H1 (cell line): ENCODE data around the gene TEDDM1. TPM values are rescaled to one million over a fixed set of nuclear protein-coding genes. Genes with fewer than 3 reads are reported as not detected.

ENCODE experiments used
- CTCF ChIA-PET: fragments of 300-600 bp; sonication (Branson Sonifier 250); formaldehyde crosslinking; loops from one replicate; lab custom pipeline; 2021; ENCODE audit not compliant: partially characterized antibody; lab: Charles Lee
- POLR2A ChIA-PET: fragments of 300-600 bp; sonication (Branson Sonifier 250); formaldehyde crosslinking; loops from one replicate; lab custom pipeline; 2021; ENCODE audit warnings: inconsistent platforms; ENCODE audit not compliant: partially characterized antibody; lab: Charles Lee
- DNase-seq, 2 experiments: peaks; one replicate each; pipeline versions ENCODE4 v3.0.0 to v3.0.0-alpha.2; 2010 to 2022; ENCODE audit warnings: low spot score in 2 of 2, low read depth in 1 of 2, mixed read lengths in 1 of 2
- FAIRE-seq: peaks from 2 replicates; lab custom pipeline; 2011; peaks lifted over from hg19 to GRCh38; lab: Jason Lieb, UNC
- H2AFZ ChIP-seq: 2 replicates; pipeline ENCODE4 v1.8.1; 2012; ENCODE audit warnings: low read length, inconsistent platforms
- H2AK5ac ChIP-seq: 2 replicates; pipeline ENCODE4 v1.6.1; 2013; ENCODE audit warnings: low read depth, low read length
- H2BK120ac ChIP-seq: replicated peaks from 2 replicates; pipeline ENCODE3; 2013; ENCODE audit warnings: low read depth, low read length, inconsistent platforms
- H2BK12ac ChIP-seq: 2 replicates; pipeline ENCODE4 v1.6.1; 2013; ENCODE audit warnings: low read depth, low read length
- H2BK15ac ChIP-seq: 2 replicates; pipeline ENCODE4 v1.6.1; 2013; ENCODE audit warnings: low read length
- H2BK20ac ChIP-seq: 2 replicates; pipeline ENCODE4 v1.6.1; 2013; ENCODE audit warnings: low read length
- H2BK5ac ChIP-seq: 2 replicates; pipeline ENCODE4 v1.6.1; 2013; ENCODE audit warnings: low read depth, low read length
- H3K14ac ChIP-seq: 2 replicates; pipeline ENCODE4 v1.6.1; 2013; ENCODE audit warnings: inconsistent platforms; ENCODE audit not compliant: insufficient read length
- H3K18ac ChIP-seq: 2 replicates; pipeline ENCODE4 v1.6.1; 2013; ENCODE audit warnings: low read length; ENCODE audit errors: extremely low read depth
- H3K23ac ChIP-seq: 2 replicates; pipeline ENCODE4 v1.6.1; 2013; ENCODE audit warnings: inconsistent platforms; ENCODE audit not compliant: insufficient read length
- H3K23me2 ChIP-seq: 2 replicates; pipeline ENCODE4 v1.6.1; 2013; ENCODE audit warnings: low read depth, low read length
- H3K27ac ChIP-seq: 2 replicates; pipeline ENCODE4 v1.6.1; 2011; ENCODE audit warnings: low read depth, low read length, inconsistent platforms
- H3K27me3 ChIP-seq, 4 experiments: replicated peaks in 1 of 4; 1 replicate in 1 of 4; 2 replicates in 3 of 4; pipeline versions ENCODE4 v1.6.1 to v1.8.1; 2011 to 2013; ENCODE audit warnings: low read length in 3 of 4, mild to moderate bottlenecking in 3 of 4, inconsistent platforms in 2 of 4, mixed read lengths in 2 of 4, moderate library complexity in 1 of 4; ENCODE audit not compliant: control insufficient read depth in 3 of 4, insufficient read depth in 3 of 4; ENCODE audit errors: extremely low read depth in 1 of 4
- H3K36me3 ChIP-seq, 4 experiments: 2 replicates each; pipeline versions ENCODE4 v1.6.1 to v1.8.1; 2011 to 2013; ENCODE audit warnings: mild to moderate bottlenecking in 4 of 4, low read length in 3 of 4, moderate library complexity in 2 of 4, control low read depth in 1 of 4, inconsistent platforms in 1 of 4; ENCODE audit not compliant: insufficient read depth in 4 of 4, control insufficient read depth in 2 of 4
- H3K4ac ChIP-seq: replicated peaks from 2 replicates; pipeline ENCODE3; 2013; ENCODE audit warnings: low read length, low read depth, mixed read lengths, inconsistent platforms; ENCODE audit not compliant: insufficient read length
- H3K4me1 ChIP-seq, 4 experiments: replicated peaks in 1 of 4; 1 replicate in 1 of 4; 2 replicates in 3 of 4; pipeline versions ENCODE4 v1.6.1 to v1.8.1; 2011 to 2013; ENCODE audit warnings: low read length in 3 of 4, inconsistent platforms in 2 of 4, mixed read lengths in 1 of 4; ENCODE audit not compliant: insufficient read depth in 4 of 4, control insufficient read depth in 3 of 4
- H3K4me2 ChIP-seq, 2 experiments: 2 replicates each; pipeline versions ENCODE4 v1.6.1 to v1.8.1; 2011 to 2013; ENCODE audit warnings: low read depth in 2 of 2, low read length in 2 of 2, control low read depth in 1 of 2, inconsistent platforms in 1 of 2, mild to moderate bottlenecking in 1 of 2; ENCODE audit not compliant: insufficient read depth in 1 of 2
- H3K4me3 ChIP-seq, 4 experiments: fragments of 200-600, 300-600 bp in 1 of 4; sonication (generic), shearing (Covaris generic), sonication (Bioruptor Twin) in 1 of 4; 2 replicates each; pipeline versions ENCODE4 v1.5.1 to v1.8.1; 2011 to 2016; ENCODE audit warnings: low read length in 4 of 4, low read depth in 3 of 4, control low read depth in 2 of 4, inconsistent platforms in 2 of 4, mild to moderate bottlenecking in 2 of 4, mixed read lengths in 1 of 4, moderate library complexity in 1 of 4; ENCODE audit not compliant: insufficient read depth in 2 of 4; ENCODE audit errors: extremely low read depth in 1 of 4
- H3K56ac ChIP-seq: replicated peaks from 2 replicates; pipeline ENCODE3; 2013; ENCODE audit warnings: low read depth, mild to moderate bottlenecking, mixed read lengths, low read length, inconsistent platforms; ENCODE audit not compliant: insufficient read length
- H3K79me1 ChIP-seq: 2 replicates; pipeline ENCODE4 v1.6.1; 2013; ENCODE audit warnings: low read depth, low read length, control low read depth
- H3K79me2 ChIP-seq, 2 experiments: 2 replicates each; pipeline versions ENCODE4 v1.6.1 to v1.8.1; 2012 to 2013; ENCODE audit warnings: low read length in 2 of 2, mild to moderate bottlenecking in 2 of 2, inconsistent platforms in 1 of 2; ENCODE audit not compliant: insufficient read depth in 2 of 2, control insufficient read depth in 1 of 2
- H3K9ac ChIP-seq, 4 experiments: replicated peaks in 1 of 4; 1 replicate in 1 of 4; 2 replicates in 3 of 4; pipeline versions ENCODE4 v1.6.1 to v1.8.1; 2011 to 2013; ENCODE audit warnings: low read depth in 3 of 4, low read length in 3 of 4, control low read depth in 2 of 4, mild to moderate bottlenecking in 2 of 4, moderate library complexity in 2 of 4, inconsistent platforms in 1 of 4; ENCODE audit errors: extremely low read depth in 1 of 4
- H3K9me3 ChIP-seq, 2 experiments: 2 replicates each; pipeline versions ENCODE4 v1.6.1 to v1.8.1; 2012 to 2013; ENCODE audit warnings: mild to moderate bottlenecking in 2 of 2, moderate library complexity in 2 of 2, control low read depth in 1 of 2, inconsistent platforms in 1 of 2, low read depth in 1 of 2, low read length in 1 of 2, mixed read lengths in 1 of 2; ENCODE audit not compliant: insufficient read depth in 2 of 2
- H4K20me1 ChIP-seq, 2 experiments: replicated peaks in 1 of 2; 2 replicates each; pipeline versions ENCODE3 to v1.8.1; 2011 to 2013; ENCODE audit warnings: inconsistent platforms in 2 of 2, low read length in 2 of 2, mild to moderate bottlenecking in 1 of 2; ENCODE audit not compliant: insufficient read depth in 2 of 2, control insufficient read depth in 1 of 2
- H4K5ac ChIP-seq: 2 replicates; pipeline ENCODE4 v1.6.1; 2013; ENCODE audit warnings: low read length, low read depth, mixed read lengths, inconsistent platforms; ENCODE audit not compliant: insufficient read length
- H4K8ac ChIP-seq: 2 replicates; pipeline ENCODE4 v1.8.0; 2013; ENCODE audit warnings: mild to moderate bottlenecking, moderate library complexity, low read length, inconsistent platforms; ENCODE audit not compliant: insufficient read depth; ENCODE audit errors: extremely low read depth
- H4K91ac ChIP-seq: replicated peaks from 2 replicates; pipeline ENCODE3; 2013; ENCODE audit warnings: low read length, mixed read lengths, inconsistent platforms; ENCODE audit not compliant: insufficient read length
- ASH2L ChIP-seq: fragments of 200-600, 300-600 bp; sonication (generic); IDR thresholded peaks from one replicate; pipeline ENCODE4 v1.7.1; 2017; ENCODE audit warnings: low read length
- CEBPB ChIP-seq: IDR thresholded peaks from 2 replicates; pipeline ENCODE4 v1.6.1; 2012; ENCODE audit warnings: low read depth, low read length
- EGR1 ChIP-seq: IDR thresholded peaks from 2 replicates; pipeline ENCODE4 v1.6.1; 2011; ENCODE audit warnings: low read depth, low read length, borderline replicate concordance
- GABPA ChIP-seq: IDR thresholded peaks from 2 replicates; pipeline ENCODE4 v1.6.1; 2011; ENCODE audit warnings: mild to moderate bottlenecking, low read length, moderate library complexity, borderline replicate concordance; ENCODE audit not compliant: insufficient read depth
- KDM4A ChIP-seq: IDR thresholded peaks from one replicate; pipeline ENCODE4 v1.7.1; 2012; ENCODE audit warnings: low read depth, mild to moderate bottlenecking, moderate library complexity, low read length, inconsistent platforms; ENCODE audit not compliant: severe bottlenecking
- POLR2AphosphoS5 ChIP-seq: IDR thresholded peaks from 2 replicates; pipeline ENCODE4 v1.6.1; 2011; ENCODE audit warnings: low read depth, low read length
- POU5F1 ChIP-seq: IDR thresholded peaks from 2 replicates; pipeline ENCODE4 v1.6.1; 2011; ENCODE audit warnings: low read depth, mild to moderate bottlenecking, low read length, moderate library complexity
- RBBP5 ChIP-seq: IDR thresholded peaks from 2 replicates; pipeline ENCODE4 v1.7.1; 2012; ENCODE audit warnings: low read depth, mild to moderate bottlenecking, inconsistent platforms, low read length, moderate library complexity, borderline replicate concordance
- SAP30 ChIP-seq: fragments of 300-600 bp; sonication (generic); IDR thresholded peaks from 2 replicates; pipeline ENCODE4 v1.7.1; 2012; ENCODE audit warnings: low read length, moderate library complexity, mild to moderate bottlenecking, inconsistent platforms; ENCODE audit not compliant: insufficient read depth, insufficient replicate concordance
- WGBS, 2 experiments: shearing (Covaris generic) in 1 of 2; methylation state at CpG; one replicate each; pipeline versions ENCODE4 v1.1.6 to v1.1.7; 2013 to 2015; ENCODE audit warnings: low lambda C conversion rate in 2 of 2, mixed read lengths in 2 of 2, inconsistent platforms in 1 of 2, low coverage in 1 of 2, missing lambda C conversion rate in 1 of 2; ENCODE audit not compliant: insufficient replicate concordance in 2 of 2, insufficient coverage in 1 of 2, insufficient read length in 1 of 2; ENCODE audit errors: extremely low coverage in 1 of 2, missing lambda C conversion rate in 1 of 2; 5-methylcytosine and 5-hydroxymethylcytosine counted together
- polyA plus RNA-seq, 7 experiments: library from polyadenylated mRNA; depleted of rRNA in 3 of 7; stranded (reverse) in 5 of 7; unstranded in 2 of 7; fragments of >200 nt in 5 of 7; fragments of 200-250 nt in 2 of 7; gene quantifications; 1 replicate in 5 of 7; 2 replicates in 1 of 7; 4 replicates in 1 of 7; pipeline versions ENCODE4 v1.2.1 to v1.2.3, GENCODE V29; 2011 to 2013; ENCODE audit warnings: missing spikeins in 2 of 7, mixed read lengths in 2 of 7
- total RNA-seq: library from RNA; stranded (reverse); fragmentation: NEBNext Ultra II Directional; extraction: Animal tissue kit (Norgen Biotek cat#: 25700); gene quantifications from 2 replicates; pipeline ENCODE4 v1.2.1, GENCODE V29; 2021

Gene TEDDM1
- total and polyA plus RNA-seq, 2 of the 8 experiments (the other 6 are each of a cell fraction or from before 2014, with no cell fraction given): not detected

- H3K27ac ChIP-seq: peak overlapping the region; percentile 94
- H3K14ac ChIP-seq: no peak overlapping the region
- H2BK15ac ChIP-seq: no peak overlapping the region
- H4K91ac ChIP-seq: no peak overlapping the region
- peak overlapping the region; percentile 82 to 95 for H3K4me2 ChIP-seq
- no peak overlapping the region for H2BK120ac ChIP-seq
- peaks cover 8% of the 10 kb centered on the region for H3K23me2 ChIP-seq
- H3K56ac ChIP-seq: peak overlapping the region; percentile 77
- H2AFZ ChIP-seq: no peak overlapping the region
- H3K23ac ChIP-seq: no peak overlapping the region
- peak overlapping the region; percentile 53 for H4K5ac ChIP-seq
- ChIA-PET CTCF (interaction anchor here (0.5 to 1.9 kb wide), 8 partner anchors 12 to 319 kb away, joined by 3 to 6 read pairs (median 4); no protein-coding TSS in a partner anchor), POLR2A (interaction anchor here (0.6 to 1.8 kb wide), 52 partner anchors 8 to 505 kb away, joined by 3 to 40 read pairs (median 4); partner anchors contain the start of gene TEDDM1)
- peak overlapping the region; percentile 67; the same call in 1 of the 2 replicates for H2BK5ac ChIP-seq
- no peak overlapping the region for H2AK5ac ChIP-seq
- WGBS, 2 experiments: 19% methylated on average over 26 of the region's 47 CpGs; no CpG with 5 or more reads in 1 of the 2 experiments
- FAIRE-seq: no peak
- no peak overlapping the region for H3K4ac ChIP-seq
- peaks cover 4 to 12% (median 8%) of the 10 kb centered on the region in 4 experiments; a peak in 5 of 7 replicates for H3K4me1 ChIP-seq
- no peaks in the 10 kb centered on the region; a peak in 1 of 7 replicates for H3K27me3 ChIP-seq
- peak overlapping the region; percentile 62; the same call in 1 of the 2 replicates for H3K18ac ChIP-seq
- H3K9ac ChIP-seq: peak overlapping the region; percentile 76 to 88 (median 82)
- no peak overlapping the region; the same call in 1 of the 2 replicates for H2BK12ac ChIP-seq
- no peak overlapping the region for H2BK20ac ChIP-seq
- peaks cover 7% of the 10 kb centered on the region; the same call in 1 of the 2 replicates for H3K79me1 ChIP-seq
- H3K4me3 ChIP-seq: peak overlapping the region; percentile 47 to 99 (median 76)
- H3K36me3 ChIP-seq: peaks cover 13 to 33% (median 14%) of the 10 kb centered on the region in 4 experiments
- H4K8ac ChIP-seq: peak overlapping the region; percentile 98; the same call in 1 of the 2 replicates
- peaks cover 22 to 27% of the 10 kb centered on the region in 2 experiments for H4K20me1 ChIP-seq
- no peak for DNase-seq
- no peaks in the 10 kb centered on the region for H3K9me3 ChIP-seq
- peaks cover 33 to 51% of the 10 kb centered on the region in 2 experiments for H3K79me2 ChIP-seq
- TF ChIP-seq GABPA (no peak), SAP30 (no peak), EGR1 (no peak), POU5F1 (no peak), ASH2L (peak; percentile 93), RBBP5 (peak; percentile 94; the same call in 1 of the 2 replicates), KDM4A (peak; percentile 15), CEBPB (no peak; the same call in 1 of the 2 replicates), POLR2AphosphoS5 (no peak)
These were observed 8.1 kb downstream of the TEDDM1 start for GRCh38 chr1:182392050-182393028.
